Right lobe of liver (tissue), 6 donors: ENCODE results near the gene HSD11B2. TPM values are rescaled to one million over a fixed set of nuclear protein-coding genes. Genes with fewer than 3 reads are reported as not detected.
A peak's percentile ranks its signal among the peaks of the same experiment; 100 is the strongest.

Experiments used
- ATAC-seq, 4 donors: fragments of 200-7000 bp; cut with Tn5 transposase; one replicate each; pipeline ENCODE4 v1.9.1; 2020; ENCODE audit warnings: mild to moderate bottlenecking in 4 of 4, moderate library complexity in 4 of 4
- DNase-seq, 3 donors: peaks; one replicate each; pipeline ENCODE4 v3.0.0-alpha.2; 2020
- H3K27ac ChIP-seq, 3 donors: fragments of 200-600 bp; one replicate each; pipeline ENCODE4 v1.8.0; 2022
- H3K27me3 ChIP-seq, 2 donors: fragments of 200-600 bp; one replicate each; pipeline ENCODE4 v1.8.0; 2022
- H3K36me3 ChIP-seq, 4 donors: fragments of 200-600 bp; sonication (generic) in 1 of 4; one replicate each; pipeline versions ENCODE4 v1.5.1 to v1.8.0; 2017 to 2022; ENCODE audit warnings: control low read depth in 1 of 4
- H3K4me1 ChIP-seq, 4 donors: fragments of 200-600 bp; sonication (generic) in 1 of 4; one replicate each; pipeline versions ENCODE4 v1.5.1 to v1.8.0; 2017 to 2022; ENCODE audit warnings: control low read depth in 1 of 4
- H3K4me3 ChIP-seq, 3 donors: fragments of 200-600 bp; one replicate each; pipeline ENCODE4 v1.8.0; 2022
- H3K9me3 ChIP-seq, 4 donors: fragments of 200-600 bp; sonication (generic) in 1 of 4; one replicate each; pipeline versions ENCODE4 v1.5.1 to v1.8.0; 2017 to 2022; ENCODE audit warnings: control low read depth in 1 of 4
- CTCF ChIP-seq, 4 donors: fragments of 200-600 bp in 3 of 4; fragments of 450-650 bp in 1 of 4; IDR thresholded peaks; one replicate each; pipeline versions ENCODE4 v1.5.1 to v1.8.0; 2016 to 2022; ENCODE audit warnings: antibody characterized with exemption in 4 of 4, mild to moderate bottlenecking in 2 of 4
- POLR2A ChIP-seq: fragments of 450-650 bp; IDR thresholded peaks from one replicate; pipeline ENCODE4 v1.6.1; 2017; ENCODE audit warnings: antibody characterized with exemption, mild to moderate bottlenecking
- WGBS: methylation state at CpG from one replicate; pipeline ENCODE4 v1.1.6; 2018; ENCODE audit warnings: low coverage, low lambda C conversion rate; ENCODE audit not compliant: insufficient coverage; ENCODE audit errors: missing lambda C conversion rate; 5-methylcytosine and 5-hydroxymethylcytosine counted together
- intact Hi-C, 2 donors: fragments of 100-400 bp; cut with DNase I; formaldehyde crosslinking; loops; one replicate each; pipeline versions ENCODE4 v1.11.2 to v1.14.1; 2022
- total RNA-seq, 6 experiments: library from RNA; depleted of rRNA in 2 of 6; stranded (reverse); fragments of >200 nt in 2 of 6; fragmentation: NEBNext Ultra II Directional in 3 of 6; extraction: Animal tissue kit (Norgen Biotek cat#: 25700) in 3 of 6; gene quantifications; one replicate each; pipeline versions ENCODE4 v1.1.0 to v1.2.4, GENCODE V29; 2016 to 2023
- donor health status: DM: no; HTN: yes; CAD: no.
- donor health status: DM: no; HTN: no; CAD: no.
- donor health status: DM: no; HTN: no; CAD: no.
- donor health status: DM: no; HTN: yes; CAD: no.
- donor health status: DM: no; HTN: yes; CAD: no.

The HSD11B2 gene
- total RNA-seq, 6 experiments from 2014 or later: 1.3 to 2.7 (median 2.1) TPM

DNA sequence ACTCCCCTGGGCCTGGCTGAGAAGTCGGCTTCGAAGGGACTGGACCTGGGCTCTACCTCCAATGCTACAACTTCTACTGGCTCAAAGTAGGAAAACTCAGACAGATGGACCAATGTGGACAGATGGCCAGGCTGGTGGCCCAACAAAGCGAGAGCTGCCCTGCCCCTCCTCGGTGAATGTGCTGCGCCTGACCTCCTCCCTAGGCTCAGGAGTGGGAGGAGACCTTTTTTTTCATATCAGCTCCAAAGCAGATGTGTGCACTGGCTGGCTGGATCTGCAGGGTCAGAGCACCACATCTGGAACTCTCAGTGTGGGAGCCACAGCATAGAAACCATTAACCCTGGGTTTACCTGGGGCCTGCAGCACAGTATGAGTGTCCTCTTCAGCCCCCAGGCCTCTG lies 29.2 kb downstream of the HSD11B2 start:
- Histone ChIP-seq H3K27me3 (no peaks in the 10 kb centered on the region), H3K9me3 (no peaks in the 10 kb centered on the region), H3K4me1 (peaks cover 0 to 38% (median 17%) of the 10 kb centered on the region in 4 donors), H3K27ac (peak overlapping the region in 2 of 3 donors; percentile 53 to 66), H3K4me3 (no peak overlapping the region), H3K36me3 (no peaks in the 10 kb centered on the region)
- TF ChIP-seq POLR2A: no peak
- intact Hi-C loops: no loop called here
- DNase-seq (no peak), ATAC-seq (no peak)
- no CpG with 5 or more reads among the region's 5 CpGs for WGBS

DNA sequence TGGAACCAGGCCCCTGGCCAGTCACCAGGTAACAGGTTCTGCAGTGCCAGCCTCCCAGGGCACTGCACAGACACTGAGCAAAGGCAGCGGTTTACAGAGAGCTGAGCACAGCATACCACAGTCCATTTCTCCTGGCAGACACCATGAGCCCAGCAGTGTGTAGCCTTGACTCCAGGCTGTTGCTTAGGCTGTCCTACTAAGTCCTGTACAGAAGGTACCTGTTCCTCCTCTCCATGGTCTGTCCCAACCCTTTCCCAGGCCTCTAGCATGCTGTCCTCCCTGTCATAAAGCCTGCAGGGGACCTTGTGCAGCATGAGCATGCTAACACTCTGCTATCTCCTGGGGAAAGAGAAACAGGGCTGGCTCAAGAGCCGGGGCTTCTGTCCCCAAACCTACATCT lies 30.0 kb downstream of the HSD11B2 start:
- no peaks in the 10 kb centered on the region for H3K27me3 ChIP-seq
- WGBS: no CpG with 5 or more reads among the region's 2 CpGs
- peaks cover 0 to 38% (median 17%) of the 10 kb centered on the region in 4 donors for H3K4me1 ChIP-seq
- no peak for DNase-seq
- TF ChIP-seq CTCF (IDR thresholded peaks at IDR 0.05) (no peak), POLR2A (no peak)
- no peak overlapping the region for H3K27ac ChIP-seq
- ATAC-seq: no peak
- intact Hi-C loops: no loop called here
- no peaks in the 10 kb centered on the region for H3K9me3 ChIP-seq
- no peak overlapping the region for H3K4me3 ChIP-seq
- no peaks in the 10 kb centered on the region for H3K36me3 ChIP-seq

- ATAC-seq (no peak), DNase-seq (no peak)
- no peak overlapping the region for H3K4me3 ChIP-seq
- 40% methylated on average over 1 of the region's 8 CpGs for WGBS
- H3K9me3 ChIP-seq: no peaks in the 10 kb centered on the region
- H3K27ac ChIP-seq: no peak overlapping the region
- no peaks in the 10 kb centered on the region for H3K36me3 ChIP-seq
- peaks cover 0 to 33% (median 17%) of the 10 kb centered on the region in 4 donors for H3K4me1 ChIP-seq
- no peaks in the 10 kb centered on the region for H3K27me3 ChIP-seq
- TF ChIP-seq POLR2A (no peak), CTCF (IDR thresholded peaks at IDR 0.05) (no peak)
- intact Hi-C loops: no loop called here
Measured at GRCh38 chr16:67461600-67462278, 30.8 kb downstream of the HSD11B2 start.

DNA sequence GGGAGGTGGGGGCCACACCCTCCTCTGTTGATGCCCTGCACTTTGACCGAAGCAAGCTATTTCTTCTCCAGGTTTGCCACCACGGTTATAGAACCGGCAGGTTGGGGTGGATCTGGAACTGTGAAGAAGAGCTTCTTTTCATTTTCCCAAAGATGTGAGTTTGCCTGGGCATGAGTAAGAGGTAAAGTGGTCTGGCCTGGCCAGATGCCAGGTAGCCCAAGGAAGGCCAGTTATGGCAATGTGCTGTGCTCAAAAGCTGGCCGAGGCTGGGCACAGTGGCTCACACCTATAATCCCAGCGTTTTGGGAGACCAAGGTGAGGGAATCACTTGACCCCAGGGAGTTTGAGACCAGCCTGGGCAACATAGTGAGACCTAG lies 31.3 kb downstream of the HSD11B2 start:
- Histone ChIP-seq H3K9me3 (no peaks in the 10 kb centered on the region), H3K27me3 (no peaks in the 10 kb centered on the region), H3K27ac (no peak overlapping the region), H3K4me1 (peaks cover 0 to 33% (median 17%) of the 10 kb centered on the region in 4 donors), H3K4me3 (no peak overlapping the region), H3K36me3 (no peaks in the 10 kb centered on the region)
- no peak for TF ChIP-seq POLR2A
- no peak for TF ChIP-seq CTCF (IDR thresholded peaks at IDR 0.05)
- DNase-seq (no peak), ATAC-seq (no peak)
- intact Hi-C loops: no loop called here
- 81% methylated on average over 5 of the region's 5 CpGs for WGBS

GRCh38 chr16:67463059-67463458 lies 32.1 kb downstream of the HSD11B2 start:
- intact Hi-C loops: no loop called here
- Histone ChIP-seq H3K9me3 (no peaks in the 10 kb centered on the region), H3K27ac (no peak overlapping the region), H3K4me1 (peaks cover 0 to 33% (median 17%) of the 10 kb centered on the region in 4 donors), H3K4me3 (no peak overlapping the region), H3K36me3 (no peaks in the 10 kb centered on the region), H3K27me3 (no peaks in the 10 kb centered on the region)
- ATAC-seq: no peak
- no peak for DNase-seq
- 75% methylated on average over 2 of the region's 5 CpGs for WGBS
- no peak for TF ChIP-seq POLR2A
- TF ChIP-seq CTCF (IDR thresholded peaks at IDR 0.05): no peak
